Cardiac fibroblast (primary cell): Measurements from ENCODE around the gene BDNF.
A peak's percentile ranks its signal among the peaks of the same experiment; 100 is the strongest.

ENCODE experiments used
- DNase-seq, 2 donors: peaks; one replicate each; pipeline versions ENCODE4 v3.0.0 to v3.0.0-alpha.2; 2010; ENCODE audit warnings: low read depth in 2 of 2
- H3K4me3 ChIP-seq, 2 donors: replicated peaks in 1 of 2; 1 replicate in 1 of 2; 2 replicates in 1 of 2; pipeline ENCODE4 v1.5.1; 2011; ENCODE audit warnings: low read depth in 2 of 2, low read length in 2 of 2, mild to moderate bottlenecking in 2 of 2, moderate library complexity in 1 of 2
- TF ChIP-seq, protein P1 (sequence below): IDR thresholded peaks from one replicate; pipeline ENCODE4 v1.5.1; 2011; ENCODE audit warnings: low read depth, mild to moderate bottlenecking, low read length, inconsistent platforms

BDNF gene

GRCh38 chr11:27698872-27699241, 1.4 kb downstream of the BDNF start:
- TF ChIP-seq, protein P1, sequence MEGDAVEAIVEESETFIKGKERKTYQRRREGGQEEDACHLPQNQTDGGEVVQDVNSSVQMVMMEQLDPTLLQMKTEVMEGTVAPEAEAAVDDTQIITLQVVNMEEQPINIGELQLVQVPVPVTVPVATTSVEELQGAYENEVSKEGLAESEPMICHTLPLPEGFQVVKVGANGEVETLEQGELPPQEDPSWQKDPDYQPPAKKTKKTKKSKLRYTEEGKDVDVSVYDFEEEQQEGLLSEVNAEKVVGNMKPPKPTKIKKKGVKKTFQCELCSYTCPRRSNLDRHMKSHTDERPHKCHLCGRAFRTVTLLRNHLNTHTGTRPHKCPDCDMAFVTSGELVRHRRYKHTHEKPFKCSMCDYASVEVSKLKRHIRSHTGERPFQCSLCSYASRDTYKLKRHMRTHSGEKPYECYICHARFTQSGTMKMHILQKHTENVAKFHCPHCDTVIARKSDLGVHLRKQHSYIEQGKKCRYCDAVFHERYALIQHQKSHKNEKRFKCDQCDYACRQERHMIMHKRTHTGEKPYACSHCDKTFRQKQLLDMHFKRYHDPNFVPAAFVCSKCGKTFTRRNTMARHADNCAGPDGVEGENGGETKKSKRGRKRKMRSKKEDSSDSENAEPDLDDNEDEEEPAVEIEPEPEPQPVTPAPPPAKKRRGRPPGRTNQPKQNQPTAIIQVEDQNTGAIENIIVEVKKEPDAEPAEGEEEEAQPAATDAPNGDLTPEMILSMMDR: peak; percentile 80
- H3K4me3 ChIP-seq: peak overlapping the region; percentile 64 to 78
- peak; percentile 92 to 94 for DNase-seq

DNA sequence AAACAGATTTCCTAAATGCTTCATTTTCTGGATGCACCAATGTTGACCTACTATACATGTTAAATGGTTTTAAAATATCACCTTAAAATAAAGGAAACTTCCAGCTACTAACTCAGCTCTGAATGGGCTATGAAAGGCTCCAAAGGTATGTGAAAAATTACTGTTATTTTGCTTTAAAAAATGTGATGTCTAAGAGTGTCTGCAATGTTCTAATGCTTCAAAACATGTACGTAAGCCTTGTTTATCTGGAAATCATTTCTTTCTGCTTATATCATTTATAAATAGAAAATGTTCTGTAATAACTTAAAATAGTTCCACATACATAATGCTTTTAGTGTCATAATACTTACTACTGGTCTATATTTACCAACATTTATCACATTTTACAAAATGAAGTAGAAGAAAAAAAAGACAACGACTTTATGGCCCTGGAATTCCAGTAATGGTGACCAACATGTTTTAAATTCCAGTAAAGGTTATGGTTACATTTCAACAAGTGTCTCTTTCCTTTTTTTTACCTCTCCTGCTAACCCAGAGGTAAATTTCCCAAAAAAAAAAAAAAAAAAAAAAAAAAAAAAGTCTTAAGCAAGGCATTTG, 2.5 kb downstream of the BDNF start:
- TF ChIP-seq, protein P1: no peak
- DNase-seq: peak in 1 of 2 donors; percentile 73
- H3K4me3 ChIP-seq: peak overlapping the region in 1 of 2 donors; percentile 64

DNA sequence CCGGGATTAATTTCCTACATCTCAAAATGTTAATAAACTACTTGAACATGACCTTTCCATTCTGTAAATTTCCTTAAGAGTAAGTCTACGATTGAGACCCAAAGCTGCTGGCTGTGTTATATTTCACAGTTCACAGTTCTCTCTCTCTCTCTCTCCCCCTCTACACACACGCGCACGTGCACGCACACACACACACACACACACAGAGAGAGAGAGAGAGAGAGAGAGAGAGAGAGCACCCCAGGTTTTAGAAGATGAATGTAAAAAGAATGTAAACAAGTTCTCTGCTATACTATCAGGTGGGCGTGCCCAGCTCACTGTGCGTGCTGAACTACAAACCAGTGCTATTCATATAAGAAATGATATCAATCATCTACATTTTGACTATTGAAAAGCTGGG, 3.3 kb downstream of the BDNF start:
- TF ChIP-seq, protein P1: no peak
- H3K4me3 ChIP-seq: no peak overlapping the region
- peak in 1 of 2 donors; percentile 39 for DNase-seq

- TF ChIP-seq, protein P1: no peak
Observed at GRCh38 chr11:27696115-27696514, 4.1 kb downstream of the BDNF start.

DNA sequence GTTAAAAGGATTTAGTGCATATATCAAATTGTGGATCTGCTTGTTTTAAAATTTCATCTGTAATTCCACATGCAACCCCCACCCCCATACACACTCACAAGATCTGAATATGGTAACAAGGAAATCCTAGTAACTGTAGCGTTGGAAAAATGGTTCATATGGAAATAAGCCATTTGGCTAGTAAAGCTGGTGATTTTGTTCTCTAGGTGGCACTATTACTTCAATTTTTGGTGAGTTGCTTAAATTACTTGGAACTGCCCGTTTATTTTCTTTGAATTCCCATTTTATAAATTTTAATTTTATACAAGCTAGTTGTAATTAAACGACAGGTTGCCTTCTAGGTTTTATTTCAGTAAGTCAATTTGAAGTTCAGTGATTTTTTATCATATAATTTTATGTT, 5.3 kb downstream of the BDNF start:
- peak; percentile 64 to 65 for DNase-seq
- H3K4me3 ChIP-seq: no peak overlapping the region
- TF ChIP-seq, protein P1: peak; percentile 37

More at GRCh38 chr11:27696115-27696514, 4.1 kb downstream of the BDNF start:
- DNase-seq: peak in 1 of 2 donors; percentile 45
- H3K4me3 ChIP-seq: no peak overlapping the region

- TF ChIP-seq, protein P1: no peak
- no peak overlapping the region for H3K4me3 ChIP-seq
- DNase-seq: peak; percentile 47 to 55
Observed at GRCh38 chr11:27693398-27693797, 6.9 kb downstream of the BDNF start.

DNA sequence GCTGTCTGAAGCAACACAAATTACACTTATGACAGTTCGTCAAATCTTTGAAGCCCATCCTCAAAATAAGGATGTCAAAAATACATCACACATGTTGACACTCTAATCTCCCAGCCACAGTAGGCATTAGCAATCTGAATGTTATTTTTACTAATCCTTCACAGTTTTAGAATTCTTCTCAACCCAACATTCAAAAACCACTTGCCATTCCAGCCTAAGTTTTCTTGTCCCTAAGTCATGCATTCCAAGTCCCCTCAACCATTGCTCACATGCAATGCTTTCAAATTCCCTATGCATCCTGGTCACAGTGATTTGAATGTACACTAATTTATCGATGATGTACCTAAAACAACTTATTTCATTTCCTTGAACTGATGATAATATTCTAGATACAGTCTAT, 7.5 kb downstream of the BDNF start:
- DNase-seq: no peak
- TF ChIP-seq, protein P1: no peak

More for the DNA sequence above, 7.5 kb downstream of the BDNF start:
- no peak overlapping the region for H3K4me3 ChIP-seq
